Right renal cortex interstitium (tissue), 3 donors: ENCODE results near the gene FCN1. TPM values are rescaled to one million over a fixed set of nuclear protein-coding genes. Genes with fewer than 3 reads are reported as not detected.

Experiments used
- DNase-seq, 3 donors: peaks; one replicate each; pipeline ENCODE4 v3.0.0-alpha.2; 2013; ENCODE audit warnings: low read depth in 3 of 3, low spot score in 2 of 3
- polyA plus RNA-seq, 3 donors: library from polyadenylated mRNA; unstranded; fragments of 120-200 nt; gene quantifications; one replicate each; pipeline ENCODE4 v1.2.1, GENCODE V29; 2013; ENCODE audit not compliant: insufficient read length in 3 of 3

Gene FCN1
- polyA plus RNA-seq, 3 donors, result 2.6 to 3.2 (median 2.8) TPM

DNA sequence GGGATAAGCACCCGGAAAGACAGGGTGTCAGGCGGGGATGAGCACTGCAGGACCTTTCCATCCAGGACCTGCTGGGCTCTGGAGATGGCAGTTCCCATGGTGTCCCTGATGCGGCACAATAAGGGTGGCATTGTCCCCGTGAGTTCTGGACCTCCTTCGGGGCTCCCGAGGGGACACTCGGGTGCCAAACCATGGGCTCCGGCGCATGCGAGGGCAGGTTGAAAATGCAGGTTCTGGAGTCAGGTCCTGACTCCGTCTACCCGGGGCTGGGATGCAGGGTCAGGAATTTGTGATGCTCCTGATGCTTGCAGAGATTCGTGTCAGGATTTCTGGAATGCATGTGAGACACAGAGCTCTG lies 36.4 kb downstream of the FCN1 start:
- no peak for DNase-seq

- no peak for DNase-seq
Observed at GRCh38 chr9:134880484-134881312, 37.0 kb downstream of the FCN1 start, which contains the start of gene FCN2. Gene FCN2 (plus strand): TSS chr9:134880810. CDS start chr9:134880822, 12 bp downstream.

GRCh38 chr9:134879664-134880483 lies 37.8 kb downstream of the FCN1 start:
- no peak for DNase-seq

GRCh38 chr9:134877541-134877940 lies 40.2 kb downstream of the FCN1 start:
- no peak for DNase-seq

DNA sequence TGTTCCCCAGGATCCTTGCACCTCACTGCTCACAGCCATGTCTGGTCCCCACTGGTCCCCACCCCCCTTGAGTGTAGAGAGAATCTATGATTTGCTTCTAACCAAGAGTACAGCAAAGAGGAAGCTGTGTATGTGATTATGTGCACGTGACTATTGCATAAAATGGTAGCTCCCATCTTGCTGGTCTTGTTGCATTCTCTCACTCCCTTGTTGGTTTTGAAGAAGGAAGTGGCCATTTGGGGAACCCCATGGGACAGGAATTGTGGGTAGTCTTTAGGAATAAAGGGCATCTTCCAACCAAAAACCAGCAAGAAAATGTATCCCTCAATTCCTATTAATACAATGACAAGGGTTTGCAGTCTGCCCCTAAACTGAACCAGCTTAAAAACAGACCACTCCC lies 42.3 kb downstream of the FCN1 start:
- DNase-seq, result no peak

- no peak for DNase-seq
Observed at GRCh38 chr9:134872482-134873231, 45.1 kb downstream of the FCN1 start.

- DNase-seq, result peak; percentile 43 to 60 (median 47)
Observed at GRCh38 chr9:134871697-134872340, 45.9 kb downstream of the FCN1 start.

DNA sequence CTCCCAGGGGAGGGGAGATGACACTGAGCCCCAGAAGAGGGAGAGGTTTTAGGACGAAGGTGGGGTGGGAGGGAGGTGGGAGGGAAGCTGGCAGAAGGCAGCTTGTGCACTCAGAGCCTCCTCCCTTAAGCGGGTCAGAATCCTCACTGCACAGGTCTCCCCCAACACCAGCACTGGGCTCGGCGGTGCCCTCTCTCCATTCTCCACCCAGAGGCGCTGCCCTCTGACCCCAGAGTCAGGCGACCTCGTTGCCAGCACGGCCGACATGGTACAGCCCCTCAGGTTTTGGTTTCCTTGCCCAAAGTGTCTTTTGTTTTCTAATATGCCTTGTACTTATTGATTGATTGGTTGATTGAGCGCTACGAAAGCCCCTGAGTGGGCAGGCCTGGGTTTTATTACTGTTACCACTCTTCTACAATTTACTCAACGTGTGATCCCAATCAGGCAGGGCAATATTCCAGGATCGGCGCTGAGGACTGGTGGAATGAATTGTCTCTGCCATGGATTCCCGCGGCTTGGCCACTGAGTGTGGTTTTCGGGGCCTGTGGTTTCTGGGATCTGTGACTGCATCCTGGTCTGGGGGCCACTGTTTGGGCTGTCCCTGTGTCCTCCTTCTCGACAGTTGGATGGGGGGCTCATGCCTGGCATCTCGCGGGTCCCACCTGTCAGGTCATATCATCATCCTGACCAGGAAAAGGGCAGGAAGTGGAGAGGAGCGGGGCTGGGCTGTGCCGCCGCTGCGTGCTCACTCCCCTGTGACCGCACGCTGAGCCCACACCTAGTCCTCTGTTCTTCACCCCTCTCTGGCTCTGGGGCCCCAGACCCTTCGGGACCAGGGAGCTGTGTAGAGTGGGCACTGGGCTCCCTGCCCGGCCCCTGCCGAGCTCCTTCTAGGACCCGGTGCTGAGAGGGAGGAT lies 46.7 kb downstream of the FCN1 start:
- no peak for DNase-seq

GRCh38 chr9:134870301-134870694 lies 47.4 kb downstream of the FCN1 start:
- no peak for DNase-seq

DNA sequence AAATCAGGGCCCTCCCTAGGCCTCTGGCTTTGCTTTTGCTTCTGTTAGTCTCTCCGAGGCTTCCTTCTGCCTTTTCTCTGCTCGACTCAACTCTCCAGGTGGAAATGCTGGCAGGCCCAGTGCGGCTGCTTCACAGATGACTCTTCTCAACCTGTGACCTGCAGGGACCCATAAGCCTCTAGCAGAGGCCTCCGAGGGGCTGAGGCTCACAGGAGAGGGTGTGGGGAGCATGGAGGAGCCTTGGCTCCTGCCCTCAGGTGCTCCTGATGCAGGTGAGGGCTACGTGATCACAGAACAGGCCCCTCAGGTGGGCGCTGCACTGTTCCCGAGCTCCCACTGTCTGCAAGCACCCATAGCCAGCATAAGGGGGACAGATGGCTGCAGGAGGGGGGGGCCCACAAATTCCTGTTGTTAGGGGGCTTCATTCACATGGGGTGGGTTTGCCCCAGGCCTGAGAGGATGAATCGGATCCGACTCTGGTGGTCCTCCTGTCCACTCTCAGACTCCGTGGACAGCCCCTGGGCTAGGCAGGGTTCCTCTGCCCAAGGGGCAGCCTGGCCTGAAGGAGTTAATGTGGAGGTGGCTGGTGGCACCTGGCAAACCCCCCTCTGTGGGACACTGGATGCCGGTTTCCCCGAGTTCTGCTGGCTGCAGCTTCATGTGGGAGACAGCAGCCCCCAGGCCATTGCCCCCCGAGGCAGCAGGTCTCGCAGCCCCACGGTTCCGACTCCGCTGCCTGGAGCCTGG lies 48.0 kb downstream of the FCN1 start:
- no peak for DNase-seq

- DNase-seq, result no peak
Observed at GRCh38 chr9:134868751-134869553, 48.8 kb downstream of the FCN1 start.

- no peak for DNase-seq
Observed at GRCh38 chr9:134867917-134868750, 49.6 kb downstream of the FCN1 start.

DNA sequence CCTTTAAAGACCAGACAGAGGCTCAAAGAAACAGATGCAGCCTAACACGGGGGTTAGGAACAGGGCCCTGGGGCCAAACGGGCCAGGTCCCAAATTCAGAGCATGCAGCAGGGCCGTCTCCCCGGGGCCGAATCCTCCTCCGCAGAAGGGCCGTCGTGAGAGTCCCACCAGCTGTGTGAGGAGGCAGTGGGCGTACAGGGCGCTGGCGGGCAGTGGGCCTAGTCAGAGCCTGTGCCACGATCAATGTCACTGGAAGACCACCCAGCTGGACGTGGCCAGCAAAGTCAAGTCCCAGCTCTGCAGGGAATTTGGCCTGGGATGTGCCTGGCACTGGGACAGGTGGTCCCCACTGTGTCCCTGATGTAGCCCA lies 52.9 kb downstream of the FCN1 start:
- DNase-seq, result no peak

DNA sequence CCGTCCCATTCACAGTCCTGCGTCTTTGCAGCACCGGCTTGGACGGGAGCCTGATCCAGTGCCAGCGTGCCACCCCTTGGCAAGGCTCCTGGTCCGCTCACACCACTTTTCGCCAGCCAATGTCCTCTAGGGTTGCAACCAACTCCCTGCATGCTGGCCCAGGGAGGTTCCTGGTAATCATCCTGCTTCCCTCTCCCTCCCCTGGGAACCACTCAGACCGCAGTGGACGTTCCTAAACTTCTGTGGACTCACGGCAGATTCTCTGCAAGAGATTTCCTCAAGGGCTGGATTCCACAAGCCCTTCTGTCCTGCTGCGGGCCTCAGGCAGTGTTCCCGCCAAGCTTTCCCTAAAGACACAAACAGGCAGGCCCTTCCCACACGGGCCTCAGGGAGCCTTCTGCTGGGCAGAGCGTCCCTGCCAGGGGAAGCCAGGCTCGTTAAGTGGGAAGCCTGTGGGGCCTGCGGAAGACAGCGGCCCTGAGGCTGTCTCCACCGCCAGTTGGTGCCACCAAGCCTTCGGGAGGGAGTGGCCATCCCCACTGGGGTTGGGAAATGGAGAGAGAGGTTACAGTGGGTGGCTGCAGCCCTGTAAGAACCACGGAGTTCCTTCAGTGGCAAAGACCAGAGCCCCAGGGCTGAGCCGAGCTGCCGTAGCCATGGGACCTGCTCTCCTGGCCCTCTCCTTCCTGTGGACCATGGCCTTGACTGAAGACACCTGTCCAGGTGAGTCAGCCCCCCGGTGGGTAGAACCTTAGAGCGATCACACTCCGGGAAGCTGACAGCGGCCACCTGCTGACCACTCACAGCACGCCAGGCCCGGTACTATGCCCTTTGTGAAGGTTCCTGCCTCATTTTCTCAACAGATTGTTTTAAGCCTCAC lies 53.5 kb downstream of the FCN1 start:
- DNase-seq, result no peak

DNA sequence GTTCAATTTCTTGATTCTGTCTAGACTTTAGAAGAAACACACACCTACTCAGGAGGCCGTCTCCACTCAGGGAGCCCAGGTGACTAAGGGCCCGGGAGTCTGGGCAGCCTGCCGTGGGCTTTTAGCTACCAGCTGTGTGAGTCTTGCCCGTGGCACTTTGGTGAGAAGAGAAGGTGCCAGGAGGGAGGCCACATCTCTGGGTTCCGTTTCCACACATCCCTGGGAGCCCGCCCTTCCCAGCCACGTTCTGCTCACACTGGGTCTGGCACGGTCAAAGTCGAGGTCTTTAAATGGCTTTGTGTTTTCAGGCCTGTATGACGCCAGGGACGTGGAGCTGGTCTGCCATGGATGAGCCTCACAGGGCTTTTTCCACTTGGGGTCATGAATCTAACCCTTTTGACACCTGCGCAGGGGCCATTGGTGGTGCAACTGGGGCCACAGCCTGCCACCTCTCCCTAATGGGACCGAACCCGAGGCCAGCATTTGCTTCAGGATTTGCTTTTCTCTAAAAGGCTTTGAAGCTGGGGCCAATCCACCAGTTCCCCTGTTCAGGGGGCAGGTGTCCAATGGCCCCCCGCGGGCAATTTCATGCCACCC lies 54.3 kb downstream of the FCN1 start:
- DNase-seq, result no peak
